T-helper 17 cell (primary cell): ENCODE measurements around the gene DCP1A. TPM values are rescaled to one million over a fixed set of nuclear protein-coding genes. Genes with fewer than 3 reads are reported as not detected.

Experiments
- ATAC-seq: fragments of 150-1000 bp; cut with Tn5 transposase; 2 replicates; pipeline ENCODE4 v1.10.0; 2021; ENCODE audit warnings: mild to moderate bottlenecking, moderate library complexity
- DNase-seq, 3 donors: peaks; one replicate each; pipeline versions ENCODE4 v3.0.0 to v3.0.0-alpha.2; 2020 to 2021
- H3K9me3 ChIP-seq: one replicate; pipeline ENCODE4 v1.7.0; 2013; ENCODE audit warnings: low read length, mild to moderate bottlenecking; ENCODE audit not compliant: control insufficient read depth, poor library complexity, severe bottlenecking
- H3K27ac Mint-ChIP-seq: one replicate; pipeline ENCODE4 v1.8.0; 2022; ENCODE audit warnings: mild to moderate bottlenecking, moderate library complexity, mixed read lengths
- H3K27me3 Mint-ChIP-seq: one replicate; pipeline ENCODE4 v1.8.0; 2022; ENCODE audit warnings: mixed read lengths
- H3K36me3 Mint-ChIP-seq: one replicate; pipeline ENCODE4 v1.8.0; 2022; ENCODE audit warnings: low read depth, mixed read lengths
- H3K4me1 Mint-ChIP-seq: one replicate; pipeline ENCODE4 v1.8.0; 2022; ENCODE audit warnings: mild to moderate bottlenecking, mixed read lengths
- H3K4me3 Mint-ChIP-seq: one replicate; pipeline ENCODE4 v1.8.0; 2022; ENCODE audit warnings: mild to moderate bottlenecking, moderate library complexity, mixed read lengths
- total RNA-seq, 4 donors: library from RNA in 2 of 4; stranded (reverse) in 2 of 4; gene quantifications; one replicate each; pipeline ENCODE4 v1.2.3 and lab custom pipeline; 2022 to 2026

Gene DCP1A
- total RNA-seq, 2 donors from 2014 or later: 47.9 to 50.1 TPM

DNA sequence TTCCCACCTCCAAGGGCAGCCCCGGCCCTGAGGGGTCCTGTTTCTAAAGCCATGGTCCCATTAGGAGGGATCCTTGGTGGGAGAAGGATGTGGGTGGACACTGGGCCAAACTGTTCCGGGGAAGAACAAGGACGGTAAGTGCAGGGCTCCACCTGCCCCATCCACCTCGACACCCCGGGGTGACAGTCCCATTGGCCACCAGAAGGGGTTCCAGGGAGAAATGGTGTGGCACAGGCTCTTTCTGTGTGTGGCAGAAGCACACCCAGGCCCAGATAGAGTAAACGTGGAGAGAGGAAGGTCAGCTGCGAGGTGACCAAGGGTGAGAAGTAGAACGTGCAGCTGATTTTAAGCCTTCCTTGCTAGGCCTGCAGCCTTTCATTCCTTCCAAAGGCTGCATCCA lies 103.6 kb downstream of the DCP1A start:
- H3K36me3 Mint-ChIP-seq: no peaks in the 10 kb centered on the region
- DNase-seq (no peak), ATAC-seq (no peak)
- H3K27ac Mint-ChIP-seq: peak overlapping the region; percentile 67
- H3K27me3 Mint-ChIP-seq: no peaks in the 10 kb centered on the region
- H3K4me3 Mint-ChIP-seq: no peak overlapping the region
- H3K4me1 Mint-ChIP-seq: peaks cover 10% of the 10 kb centered on the region
- H3K9me3 ChIP-seq: no peaks in the 10 kb centered on the region

DNA sequence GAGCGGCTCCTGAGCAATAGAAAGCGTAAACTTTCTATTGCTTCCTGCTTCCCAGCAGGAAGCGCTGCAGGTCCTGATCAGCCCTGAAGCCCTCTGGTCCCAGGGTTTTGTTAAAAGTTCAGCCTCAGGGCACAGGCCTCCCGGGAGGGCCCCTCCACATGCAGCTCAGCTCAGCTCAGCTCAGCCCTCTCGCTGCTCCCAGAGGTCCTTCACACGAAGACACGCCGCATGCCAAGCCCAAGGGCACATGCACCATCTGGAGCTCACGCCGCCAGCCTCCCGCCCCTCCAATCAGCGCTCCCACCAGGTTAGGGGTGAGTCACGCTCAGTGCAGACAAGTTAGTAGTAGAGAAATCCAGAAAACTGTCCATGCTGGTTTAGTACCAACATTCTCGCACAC lies 104.2 kb downstream of the DCP1A start:
- no peak for ATAC-seq
- Mint-ChIP-seq H3K4me1 (peaks cover 10% of the 10 kb centered on the region), H3K27ac (peak overlapping the region; percentile 67), H3K36me3 (no peaks in the 10 kb centered on the region), H3K27me3 (no peaks in the 10 kb centered on the region), H3K4me3 (no peak overlapping the region)
- DNase-seq: no peak
- no peaks in the 10 kb centered on the region for H3K9me3 ChIP-seq

DNA sequence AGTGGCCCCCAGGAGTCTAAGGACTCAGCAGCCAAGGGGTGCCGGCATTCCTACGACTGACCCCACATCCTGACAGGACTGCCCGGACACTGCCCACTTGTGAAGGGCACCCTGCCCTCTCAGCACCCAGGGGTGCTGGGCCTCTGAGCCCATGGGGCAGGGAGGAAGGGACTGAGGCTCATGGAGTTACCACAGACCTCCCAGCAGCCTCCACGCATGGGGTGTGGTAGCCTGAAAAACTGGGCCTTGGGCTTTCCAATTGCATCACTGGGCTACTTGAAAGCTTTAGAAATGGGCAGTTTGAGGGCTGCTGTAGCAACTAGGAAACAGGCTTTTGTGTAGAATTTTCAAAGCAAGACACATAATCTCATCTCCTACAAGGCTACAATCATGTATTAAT lies 104.7 kb downstream of the DCP1A start:
- no peak overlapping the region for H3K27ac Mint-ChIP-seq
- DNase-seq: no peak

DNA sequence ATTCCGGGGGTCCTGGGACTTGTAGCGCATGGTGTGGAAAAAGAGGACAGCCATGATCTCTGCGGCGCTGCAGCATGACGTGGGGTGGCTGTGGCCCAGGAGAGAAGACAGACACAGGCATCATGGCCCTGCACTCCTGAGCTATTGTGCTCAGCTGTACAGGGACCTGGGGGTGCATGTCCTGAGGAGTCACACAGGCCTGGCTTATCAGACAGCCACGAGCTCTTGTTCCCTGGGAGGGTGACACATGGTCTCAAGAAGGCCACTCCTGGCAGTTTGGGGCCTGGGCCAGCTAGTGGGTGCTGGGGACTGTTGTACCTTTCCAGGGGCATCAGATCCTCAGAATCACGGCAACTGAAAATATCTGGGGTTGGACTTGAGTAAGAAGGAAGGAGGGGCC lies 105.2 kb downstream of the DCP1A start:
- H3K4me1 Mint-ChIP-seq: peaks cover 3% of the 10 kb centered on the region
- no peak overlapping the region for H3K27ac Mint-ChIP-seq
- H3K27me3 Mint-ChIP-seq: no peaks in the 10 kb centered on the region
- H3K4me3 Mint-ChIP-seq: no peak overlapping the region
- DNase-seq (no peak), ATAC-seq (no peak)
- no peaks in the 10 kb centered on the region for H3K36me3 Mint-ChIP-seq
- H3K9me3 ChIP-seq: no peaks in the 10 kb centered on the region

More for the DNA sequence above, 104.7 kb downstream of the DCP1A start:
- Mint-ChIP-seq H3K4me1 (peaks cover 4% of the 10 kb centered on the region), H3K27me3 (no peaks in the 10 kb centered on the region), H3K4me3 (no peak overlapping the region), H3K36me3 (no peaks in the 10 kb centered on the region)
- no peaks in the 10 kb centered on the region for H3K9me3 ChIP-seq
- no peak for ATAC-seq

DNA sequence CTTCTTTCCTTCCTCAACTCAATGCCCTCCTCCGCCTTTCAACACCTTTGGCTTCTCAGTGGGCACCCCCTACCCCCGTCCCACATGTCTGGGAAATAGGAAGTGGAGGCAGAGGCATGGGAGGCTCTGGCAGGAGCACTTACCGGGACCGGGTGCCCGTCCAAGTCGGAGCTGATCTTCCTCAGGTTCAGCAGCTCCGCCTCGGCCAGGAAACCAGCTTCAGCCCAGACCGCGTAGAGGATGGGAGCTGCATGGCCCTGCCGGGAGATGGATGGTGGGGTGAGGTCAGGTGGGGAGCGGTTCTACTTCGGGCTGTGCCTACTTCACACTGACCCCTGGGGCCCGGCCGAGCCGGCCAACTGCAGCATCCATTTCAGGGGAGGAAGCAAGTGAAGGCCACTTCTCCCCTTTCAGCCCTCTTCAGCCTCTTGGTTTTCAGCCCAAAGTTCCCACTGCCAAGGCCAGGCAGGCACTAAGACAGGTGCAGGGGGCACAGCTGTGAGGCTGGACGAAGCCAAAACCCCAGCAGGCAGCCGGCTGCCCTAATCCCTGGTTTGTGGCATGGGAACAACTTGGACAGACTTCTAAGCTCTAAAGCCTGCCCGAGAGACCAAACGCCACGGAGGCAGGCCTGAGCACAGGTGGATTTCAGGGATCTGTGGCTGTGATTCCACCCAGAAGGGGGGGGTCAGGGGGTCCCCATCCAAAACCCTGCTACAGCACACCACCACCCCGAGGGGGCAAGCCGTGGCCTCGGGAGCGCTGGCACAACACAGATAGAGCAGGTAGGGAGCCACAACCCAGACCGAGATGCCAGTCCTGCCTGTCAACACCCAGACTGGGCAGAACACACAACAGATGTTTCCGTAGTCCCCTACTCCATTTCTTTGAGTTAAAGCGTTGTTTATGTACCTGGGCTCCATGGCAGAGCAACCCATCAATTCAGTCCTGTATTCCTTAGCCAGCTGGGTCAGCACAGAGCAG lies 106.1 kb downstream of the DCP1A start:
- Mint-ChIP-seq H3K4me3 (no peak overlapping the region), H3K27me3 (no peaks in the 10 kb centered on the region), H3K27ac (peak overlapping the region; percentile 19), H3K4me1 (peaks cover 3% of the 10 kb centered on the region), H3K36me3 (peaks cover 2% of the 10 kb centered on the region)
- no peak for DNase-seq
- ATAC-seq: no peak
- H3K9me3 ChIP-seq: no peaks in the 10 kb centered on the region

- no peak overlapping the region for H3K4me3 Mint-ChIP-seq
- H3K27ac Mint-ChIP-seq: peak overlapping the region; percentile 69
- peaks cover 3% of the 10 kb centered on the region for H3K4me1 Mint-ChIP-seq
- peaks cover 4% of the 10 kb centered on the region for H3K36me3 Mint-ChIP-seq
- H3K9me3 ChIP-seq: no peaks in the 10 kb centered on the region
- DNase-seq: no peak
- no peaks in the 10 kb centered on the region for H3K27me3 Mint-ChIP-seq
- ATAC-seq: no peak
Observed at GRCh38 chr3:53239800-53240199, 107.5 kb downstream of the DCP1A start.

DNA sequence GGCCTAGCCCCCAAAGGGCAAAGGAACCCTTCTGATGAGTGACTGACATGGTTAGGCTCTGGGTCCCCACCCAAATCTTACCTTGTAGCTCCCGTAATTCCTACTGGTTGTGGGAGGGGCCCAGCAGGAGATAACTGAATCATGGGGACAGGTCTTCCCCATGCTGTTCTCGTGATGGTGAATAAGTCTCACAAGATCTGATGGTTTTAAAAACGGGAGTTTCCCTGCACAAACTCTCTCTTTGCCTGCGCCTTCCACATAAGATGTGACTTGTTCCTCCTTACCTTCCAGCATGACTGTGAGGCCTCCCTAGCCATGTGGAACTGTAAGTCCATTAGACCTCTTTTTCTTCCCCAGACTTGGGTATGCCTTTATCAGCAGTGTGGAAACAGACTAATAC lies 108.5 kb downstream of the DCP1A start:
- H3K4me1 Mint-ChIP-seq: peaks cover 2% of the 10 kb centered on the region
- DNase-seq (no peak), ATAC-seq (no peak)
- peak overlapping the region; percentile 74 for H3K27ac Mint-ChIP-seq
- H3K9me3 ChIP-seq: no peaks in the 10 kb centered on the region
- no peaks in the 10 kb centered on the region for H3K27me3 Mint-ChIP-seq
- H3K4me3 Mint-ChIP-seq: no peak overlapping the region
- peaks cover 4% of the 10 kb centered on the region for H3K36me3 Mint-ChIP-seq

DNA sequence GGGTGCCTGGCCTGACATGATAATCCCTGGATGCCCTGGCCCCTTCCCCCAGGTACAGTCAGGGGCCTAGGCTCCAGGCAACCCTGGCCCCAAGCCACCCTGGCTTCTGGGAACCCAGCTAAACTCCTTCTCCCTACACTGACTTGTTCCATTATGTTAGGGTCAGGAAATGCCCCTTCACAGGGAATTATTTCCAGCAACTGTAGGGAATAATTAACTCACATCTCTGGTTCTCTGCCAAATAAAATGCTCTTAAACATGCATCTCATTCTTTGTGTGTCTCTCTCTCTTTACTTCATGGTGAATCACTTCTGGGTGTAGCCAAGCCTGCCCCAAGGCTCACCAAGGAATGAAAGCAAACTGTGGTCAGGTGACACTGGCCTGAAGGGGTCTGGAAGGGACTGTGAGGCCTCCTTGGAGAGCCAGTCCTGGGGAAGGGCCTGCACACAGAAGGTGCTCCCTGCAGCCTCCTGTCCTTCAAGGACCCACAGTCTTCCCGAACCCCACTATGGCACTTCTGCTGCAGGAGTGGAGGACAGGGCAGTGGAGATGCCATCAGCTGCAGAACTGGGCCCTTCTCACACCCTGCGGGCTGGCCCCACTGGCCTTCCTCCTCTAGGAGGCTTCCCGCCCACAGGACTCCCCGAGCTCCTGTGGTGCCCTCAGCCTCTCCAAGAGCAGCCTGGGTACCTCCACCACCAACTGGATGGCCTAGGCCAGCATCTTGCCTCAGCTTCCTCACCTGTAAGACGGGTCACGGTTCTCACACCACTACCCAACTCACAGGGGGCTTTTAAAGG lies 109.1 kb downstream of the DCP1A start:
- H3K4me3 Mint-ChIP-seq: no peak overlapping the region
- H3K27ac Mint-ChIP-seq: peak overlapping the region; percentile 74
- no peak for ATAC-seq
- peaks cover 4% of the 10 kb centered on the region for H3K36me3 Mint-ChIP-seq
- H3K9me3 ChIP-seq: no peaks in the 10 kb centered on the region
- DNase-seq: no peak
- H3K4me1 Mint-ChIP-seq: no peaks in the 10 kb centered on the region
- no peaks in the 10 kb centered on the region for H3K27me3 Mint-ChIP-seq

DNA sequence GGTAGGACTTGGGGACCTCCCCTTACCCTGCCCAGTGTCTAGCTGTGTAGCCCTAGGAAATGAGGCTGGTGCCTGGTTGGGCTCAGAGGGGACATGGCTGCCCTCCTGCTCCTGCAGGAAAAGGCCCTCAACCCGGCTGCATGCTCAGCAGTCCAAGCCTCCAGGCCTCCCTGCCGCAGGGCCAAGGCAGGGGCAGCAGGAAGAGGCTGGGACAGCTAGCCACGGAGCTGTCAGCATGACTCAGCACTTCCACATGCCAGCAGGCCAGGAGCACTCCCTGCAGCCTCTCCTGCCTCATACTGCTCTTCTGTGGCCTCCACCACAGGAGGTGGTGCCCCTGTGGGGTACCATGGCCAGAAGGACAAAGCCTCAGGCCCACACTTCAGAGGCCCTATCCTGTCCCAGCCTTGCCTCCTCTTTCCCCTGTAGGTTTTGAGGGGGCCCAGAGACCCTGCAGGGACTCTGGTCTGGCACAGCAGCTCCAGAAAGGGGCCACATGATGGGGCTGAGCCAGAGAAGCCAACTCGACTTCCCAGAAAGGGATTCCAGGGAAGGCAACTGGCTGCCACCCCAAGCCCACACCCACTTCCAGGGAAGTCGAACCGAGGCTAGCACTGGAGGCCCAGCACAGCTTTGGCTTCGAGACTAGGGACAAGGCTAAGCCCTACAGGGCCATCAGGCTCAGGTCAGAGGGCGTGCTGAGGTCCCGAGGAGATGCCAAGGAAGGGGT lies 111.1 kb downstream of the DCP1A start:
- Mint-ChIP-seq H3K36me3 (peaks cover 4% of the 10 kb centered on the region), H3K4me3 (no peak overlapping the region), H3K4me1 (no peaks in the 10 kb centered on the region), H3K27me3 (no peaks in the 10 kb centered on the region), H3K27ac (no peak overlapping the region)
- no peaks in the 10 kb centered on the region for H3K9me3 ChIP-seq
- ATAC-seq (no peak), DNase-seq (no peak)

DNA sequence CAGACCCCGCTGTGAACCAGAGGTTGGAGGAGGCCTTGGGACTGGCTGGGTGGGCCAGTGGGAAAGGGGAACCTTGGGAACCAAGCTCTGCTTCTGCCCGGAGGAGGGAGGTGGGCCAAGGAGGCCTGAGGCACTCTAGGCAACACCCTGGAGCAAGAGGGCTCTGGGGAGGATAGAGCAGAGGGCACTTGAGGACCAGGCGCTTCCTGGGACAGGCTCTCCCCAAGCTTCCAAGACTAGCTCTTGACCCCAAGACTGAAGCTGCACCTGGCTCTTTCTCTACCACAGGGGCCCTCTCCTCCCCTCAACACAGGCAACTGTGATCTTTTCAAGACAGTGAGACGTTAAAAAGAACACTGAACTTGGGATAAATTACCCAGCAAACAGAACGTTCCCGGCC lies 111.8 kb downstream of the DCP1A start:
- Mint-ChIP-seq H3K4me3 (no peak overlapping the region), H3K27me3 (no peaks in the 10 kb centered on the region), H3K4me1 (no peaks in the 10 kb centered on the region), H3K27ac (peak overlapping the region; percentile 45), H3K36me3 (peaks cover 4% of the 10 kb centered on the region)
- DNase-seq: no peak
- H3K9me3 ChIP-seq: no peaks in the 10 kb centered on the region
- ATAC-seq: no peak

DNA sequence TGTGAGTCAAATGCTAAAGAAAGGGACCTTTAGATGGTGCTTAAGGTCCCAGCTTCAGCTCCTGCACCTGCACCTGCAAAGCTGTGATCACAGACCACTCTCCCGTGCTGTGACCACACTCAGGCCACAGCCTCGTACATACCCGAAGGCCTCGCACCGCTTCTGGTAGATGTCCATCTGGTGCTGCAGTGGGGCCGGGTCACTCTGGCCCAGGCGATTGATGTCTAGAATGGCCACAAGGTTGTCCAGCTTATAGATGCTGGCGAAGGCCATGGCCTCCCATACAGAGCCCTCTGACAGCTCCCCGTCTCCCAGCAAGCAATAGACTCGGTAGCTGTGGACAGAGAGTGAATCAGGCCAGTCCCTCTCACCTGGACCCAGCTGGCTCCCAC lies 112.5 kb downstream of the DCP1A start:
- Mint-ChIP-seq H3K36me3 (peaks cover 4% of the 10 kb centered on the region), H3K4me1 (no peaks in the 10 kb centered on the region), H3K27ac (peak overlapping the region; percentile 45), H3K27me3 (no peaks in the 10 kb centered on the region), H3K4me3 (no peak overlapping the region)
- ATAC-seq (no peak), DNase-seq (no peak)
- H3K9me3 ChIP-seq: no peaks in the 10 kb centered on the region

DNA sequence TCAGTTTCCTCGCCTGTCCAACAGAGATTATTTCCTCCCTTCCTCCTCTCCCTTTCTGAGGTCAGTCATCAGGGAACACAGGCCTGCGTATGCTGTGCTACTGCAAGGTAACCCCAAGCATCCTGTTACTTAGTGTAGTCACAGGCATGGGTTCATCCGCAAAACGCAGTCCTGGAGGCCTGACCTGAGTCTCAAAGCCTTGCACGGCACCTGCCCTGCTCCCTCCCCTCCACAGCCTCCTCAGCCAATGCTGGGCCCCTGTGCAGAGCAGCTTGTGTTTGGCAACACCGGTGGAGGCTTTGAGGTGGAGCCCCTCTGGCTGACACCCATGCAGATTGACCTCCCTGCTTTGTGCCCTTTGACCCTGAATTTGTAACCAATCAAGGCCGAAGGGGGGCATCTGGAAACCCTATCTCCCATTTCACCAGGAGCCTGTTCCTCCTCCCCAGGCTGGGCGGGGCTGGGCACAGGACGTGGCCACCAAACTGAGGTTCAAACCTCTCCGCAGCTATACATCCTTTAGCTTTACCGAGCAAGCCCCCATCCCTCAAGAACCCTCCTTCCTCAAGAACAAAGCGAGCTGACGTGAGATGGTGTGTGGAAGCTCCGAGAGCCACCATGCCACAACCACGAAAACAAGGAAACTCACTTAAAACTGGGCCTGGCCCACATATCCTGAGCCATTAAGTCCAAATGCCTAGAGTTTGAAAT lies 113.1 kb downstream of the DCP1A start:
- Mint-ChIP-seq H3K4me1 (no peaks in the 10 kb centered on the region), H3K36me3 (peaks cover 4% of the 10 kb centered on the region), H3K4me3 (no peak overlapping the region), H3K27ac (no peak overlapping the region), H3K27me3 (no peaks in the 10 kb centered on the region)
- ATAC-seq (no peak), DNase-seq (no peak)
- no peaks in the 10 kb centered on the region for H3K9me3 ChIP-seq
